HCT116 (cell line): Measurements from ENCODE around the gene CARMIL1. TPM values are rescaled to one million over a fixed set of nuclear protein-coding genes. Genes with fewer than 3 reads are reported as not detected.

ENCODE experiments used
- ATAC-seq: fragments of 200-7000 bp; cut with Tn5 transposase; 2 replicates; pipeline ENCODE4 v1.9.1; 2020; ENCODE audit warnings: mild to moderate bottlenecking, moderate library complexity
- BruUV-seq: library from RNA; stranded (reverse); fragments of 400-500 nt; replicated peaks from 2 replicates; lab custom pipeline; 2021; lab: Mats Ljungman, UMichigan
- CTCF ChIA-PET: fragments of 300-600 bp; sonication (Branson Sonifier 250); formaldehyde crosslinking; loops from one replicate; lab custom pipeline; 2021; ENCODE audit warnings: antibody characterized with exemption; lab: Charles Lee
- POLR2A ChIA-PET: fragments of 300-600, 350-600 bp; sonication (Branson Sonifier 250); formaldehyde crosslinking; loops from one replicate; lab custom pipeline; 2021; ENCODE audit warnings: antibody characterized with exemption; lab: Charles Lee
- RAD21 ChIA-PET, 2 experiments: fragments of 300-600 bp; sonication (Branson Sonifier 250); formaldehyde crosslinking; loops; one replicate each; lab custom pipeline; 2023; ENCODE audit warnings: low total read pairs in 2 of 2; ENCODE audit not compliant: uncharacterized antibody in 2 of 2, unreplicated experiment in 2 of 2, low non-redundant PET in 1 of 2; lab: Charles Lee
- DNase-seq: peaks from one replicate; pipeline ENCODE4 v3.0.0-alpha.2; 2010; ENCODE audit warnings: low read depth, low spot score
- H2AFZ ChIP-seq: fragments of 200-600 bp; shearing (Covaris generic), sonication (generic); 2 replicates; pipeline ENCODE4 v1.6.1; 2017; ENCODE audit warnings: low read depth, mixed run types, mixed read lengths, antibody characterized with exemption, low read length; ENCODE audit not compliant: poor library complexity, severe bottlenecking
- H3K27ac ChIP-seq: 2 replicates; pipeline ENCODE4 v1.5.1; 2012; ENCODE audit warnings: low read depth, low read length
- H3K27me3 ChIP-seq: fragments of 200-600 bp; sonication (generic); 2 replicates; pipeline ENCODE4 v1.6.1; 2016; ENCODE audit warnings: mixed run types, low read length, mixed read lengths; ENCODE audit not compliant: insufficient read depth
- H3K36me3 ChIP-seq, 2 experiments: fragments of 200-500 bp in 1 of 2; fragments of 200-600 bp in 1 of 2; sonication (Bioruptor generic) in 1 of 2; sonication (generic) in 1 of 2; 2 replicates each; pipeline versions ENCODE4 v1.5.1 to v1.6.1; 2014 to 2016; ENCODE audit warnings: low read length in 2 of 2, inconsistent platforms in 1 of 2, mixed read lengths in 1 of 2, mixed run types in 1 of 2; ENCODE audit not compliant: insufficient read depth in 2 of 2, control insufficient read depth in 1 of 2
- H3K4me1 ChIP-seq, 2 experiments: fragments of 200-600 bp in 1 of 2; sonication (generic) in 1 of 2; 2 replicates each; pipeline versions ENCODE4 v1.5.1 to v1.6.1; 2012 to 2017; ENCODE audit warnings: low read length in 2 of 2, inconsistent platforms in 1 of 2, mild to moderate bottlenecking in 1 of 2, mixed read lengths in 1 of 2, mixed run types in 1 of 2, moderate library complexity in 1 of 2; ENCODE audit not compliant: insufficient read depth in 2 of 2, control insufficient read depth in 1 of 2
- H3K4me2 ChIP-seq: fragments of 200-600 bp; sonication (generic); 2 replicates; pipeline ENCODE4 v1.6.1; 2017; ENCODE audit warnings: mixed run types, low read length, mixed read lengths
- H3K4me3 ChIP-seq, 2 experiments: fragments of 200-600 bp in 1 of 2; sonication (generic) in 1 of 2; replicated peaks in 1 of 2; 2 replicates each; pipeline ENCODE4 v1.5.1; 2011 to 2016; ENCODE audit warnings: low read length in 2 of 2, control low read depth in 1 of 2, low read depth in 1 of 2, mild to moderate bottlenecking in 1 of 2, mixed read lengths in 1 of 2, mixed run types in 1 of 2
- H3K79me2 ChIP-seq: fragments of 200-600 bp; sonication (generic); 2 replicates; pipeline ENCODE4 v1.6.1; 2017; ENCODE audit warnings: mild to moderate bottlenecking, mixed run types, low read length, moderate library complexity, mixed read lengths; ENCODE audit not compliant: insufficient read depth
- H3K9ac ChIP-seq: fragments of 200-600 bp; sonication (generic); 2 replicates; pipeline ENCODE4 v1.6.1; 2016; ENCODE audit warnings: low read length, mixed read lengths
- H3K9me2 ChIP-seq: fragments of 200-600 bp; sonication (generic), shearing (Covaris generic); 2 replicates; pipeline ENCODE4 v1.6.1; 2017; ENCODE audit warnings: mixed run types, mild to moderate bottlenecking, moderate library complexity; ENCODE audit not compliant: insufficient read depth
- H3K9me3 ChIP-seq, 2 experiments: fragments of 200-500 bp in 1 of 2; fragments of 200-600 bp in 1 of 2; sonication (Bioruptor generic) in 1 of 2; sonication (generic) in 1 of 2; 2 replicates each; pipeline ENCODE4 v1.6.1; 2014 to 2017; ENCODE audit warnings: low read length in 2 of 2, mixed read lengths in 2 of 2, inconsistent platforms in 1 of 2, low read depth in 1 of 2, mild to moderate bottlenecking in 1 of 2, mixed run types in 1 of 2, moderate library complexity in 1 of 2; ENCODE audit not compliant: control insufficient read depth in 1 of 2, insufficient read depth in 1 of 2
- H4K20me1 ChIP-seq: fragments of 200-600 bp; sonication (generic), shearing (Covaris generic); 2 replicates; pipeline ENCODE4 v1.6.1; 2017; ENCODE audit warnings: mixed run types, mild to moderate bottlenecking, moderate library complexity; ENCODE audit not compliant: insufficient read depth
- ATF3 ChIP-seq: IDR thresholded peaks from 2 replicates; pipeline ENCODE4 v1.6.1; 2012
- CEBPB ChIP-seq: IDR thresholded peaks from 2 replicates; pipeline ENCODE4 v1.6.1; 2012; ENCODE audit warnings: low read depth
- ELF1 ChIP-seq: IDR thresholded peaks from 2 replicates; pipeline ENCODE4 v1.6.1; 2012; ENCODE audit warnings: low read depth, borderline replicate concordance
- EZH2 ChIP-seq: fragments of 200-600 bp; sonication (generic); IDR thresholded peaks from 2 replicates; pipeline ENCODE4 v1.6.1; 2017; ENCODE audit warnings: antibody characterized with exemption, mixed run types
- FOSL1 ChIP-seq: IDR thresholded peaks from 2 replicates; pipeline ENCODE4 v1.6.1; 2012; ENCODE audit warnings: low read depth
- JUND ChIP-seq: IDR thresholded peaks from 2 replicates; pipeline ENCODE4 v1.6.1; 2012
- POLR2A ChIP-seq: IDR thresholded peaks from 2 replicates; pipeline ENCODE4 v1.7.0; 2011; ENCODE audit warnings: borderline replicate concordance; ENCODE audit not compliant: insufficient read depth, insufficient read length; ENCODE audit errors: extremely low read depth
- RAD21 ChIP-seq: IDR thresholded peaks from 2 replicates; pipeline ENCODE4 v1.6.1; 2012; ENCODE audit warnings: low read depth, mild to moderate bottlenecking
- SIN3A ChIP-seq: IDR thresholded peaks from 2 replicates; pipeline ENCODE4 v1.6.1; 2012; ENCODE audit warnings: low read depth
- SP1 ChIP-seq: IDR thresholded peaks from 2 replicates; pipeline ENCODE4 v1.6.1; 2012; ENCODE audit warnings: low read depth
- YY1 ChIP-seq: IDR thresholded peaks from 2 replicates; pipeline ENCODE4 v1.6.1; 2011; ENCODE audit warnings: low read length, low read depth, moderate library complexity, mild to moderate bottlenecking; ENCODE audit not compliant: insufficient replicate concordance; ENCODE audit errors: extremely low read depth
- intact Hi-C: fragments of 100-400 bp; cut with micrococcal nuclease; formaldehyde crosslinking; loops from 2 replicates; pipeline ENCODE4 v1.10.0; 2022
- total RNA-seq: library from RNA; stranded (reverse); gene quantifications from one replicate; pipeline ENCODE4 v1.2.1, GENCODE V29; 2021; ENCODE audit not compliant: unreplicated experiment
- TF ChIP-seq, protein P1 (sequence below), 3 experiments: fragments of 200-600 bp in 1 of 3; sonication (generic) in 1 of 3; IDR thresholded peaks in 2 of 3; conservative IDR thresholded peaks in 1 of 3; 2 replicates each; pipeline ENCODE4 v1.5.1; 2012 to 2017; ENCODE audit warnings: low read depth in 2 of 3, low read length in 2 of 3, antibody characterized with exemption in 1 of 3, borderline replicate concordance in 1 of 3, control low read depth in 1 of 3, mild to moderate bottlenecking in 1 of 3, mixed read lengths in 1 of 3, mixed run types in 1 of 3, moderate library complexity in 1 of 3; ENCODE audit not compliant: insufficient read depth in 1 of 3

CARMIL1 gene
- total RNA-seq, 1 experiment from 2014 or later: 21.7 TPM

GRCh38 chr6:25649611-25650010, 370.4 kb downstream of the CARMIL1 start:
- TF ChIP-seq EZH2 (no peak), JUND (no peak), ATF3 (no peak), SIN3A (no peak), CEBPB (no peak), FOSL1 (no peak), SP1 (no peak), ELF1 (no peak), RAD21 (no peak), POLR2A (no peak), YY1 (no peak)
- TF ChIP-seq, protein P1, sequence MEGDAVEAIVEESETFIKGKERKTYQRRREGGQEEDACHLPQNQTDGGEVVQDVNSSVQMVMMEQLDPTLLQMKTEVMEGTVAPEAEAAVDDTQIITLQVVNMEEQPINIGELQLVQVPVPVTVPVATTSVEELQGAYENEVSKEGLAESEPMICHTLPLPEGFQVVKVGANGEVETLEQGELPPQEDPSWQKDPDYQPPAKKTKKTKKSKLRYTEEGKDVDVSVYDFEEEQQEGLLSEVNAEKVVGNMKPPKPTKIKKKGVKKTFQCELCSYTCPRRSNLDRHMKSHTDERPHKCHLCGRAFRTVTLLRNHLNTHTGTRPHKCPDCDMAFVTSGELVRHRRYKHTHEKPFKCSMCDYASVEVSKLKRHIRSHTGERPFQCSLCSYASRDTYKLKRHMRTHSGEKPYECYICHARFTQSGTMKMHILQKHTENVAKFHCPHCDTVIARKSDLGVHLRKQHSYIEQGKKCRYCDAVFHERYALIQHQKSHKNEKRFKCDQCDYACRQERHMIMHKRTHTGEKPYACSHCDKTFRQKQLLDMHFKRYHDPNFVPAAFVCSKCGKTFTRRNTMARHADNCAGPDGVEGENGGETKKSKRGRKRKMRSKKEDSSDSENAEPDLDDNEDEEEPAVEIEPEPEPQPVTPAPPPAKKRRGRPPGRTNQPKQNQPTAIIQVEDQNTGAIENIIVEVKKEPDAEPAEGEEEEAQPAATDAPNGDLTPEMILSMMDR (IDR thresholded peaks at IDR 0.05 in 2 of 3, conservative IDR thresholded peaks at IDR 0.05 in 1 of 3; ENCODE audit: borderline replicate concordance in 1 of 3, insufficient read depth in 1 of 3, low read depth in 2 of 3, low read length in 2 of 3): no peak
- TF ChIP-seq, all 23 proteins: peak for 0
- ChIA-PET POLR2A (no interaction called here), CTCF (no interaction called here), RAD21 (no interaction called here)
- Histone ChIP-seq H3K9ac (no peak overlapping the region), H3K79me2 (no peaks in the 10 kb centered on the region), H3K4me1 (no peaks in the 10 kb centered on the region), H4K20me1 (no peaks in the 10 kb centered on the region), H2AFZ (no peak overlapping the region), H3K4me3 (no peak overlapping the region), H3K36me3 (no peaks in the 10 kb centered on the region), H3K27me3 (peaks cover 68% of the 10 kb centered on the region), H3K27ac (no peak overlapping the region), H3K4me2 (no peak overlapping the region), H3K9me2 (no peaks in the 10 kb centered on the region), H3K9me3 (no peaks in the 10 kb centered on the region)
- DNase-seq (no peak), ATAC-seq (no peak)
- intact Hi-C loops: no loop called here
- no TSS peak for BruUV-seq
